HG03354 (cell line): ENCODE measurements around the gene APOBEC3G.

ENCODE experiments used
- ATAC-seq: cut with Tn5 transposase; IDR thresholded peaks from one replicate; pipeline ENCODE4 v1.9.1; 2021; ENCODE audit warnings: mild to moderate bottlenecking; ENCODE audit not compliant: unreplicated experiment, poor library complexity, severe bottlenecking

The APOBEC3G gene

GRCh38 chr22:39090426-39091064 is 13.5 kb downstream of the APOBEC3G start:
- ATAC-seq: no peak

GRCh38 chr22:39091126-39092081 is 14.3 kb downstream of the APOBEC3G start:
- no peak for ATAC-seq

- ATAC-seq: no peak
Measured at GRCh38 chr22:39092111-39092862, 15.2 kb downstream of the APOBEC3G start.

GRCh38 chr22:39094717-39095389 is 17.8 kb downstream of the APOBEC3G start:
- no peak for ATAC-seq

- no peak for ATAC-seq
Measured at GRCh38 chr22:39095971-39096370, 18.9 kb downstream of the APOBEC3G start.

- no peak for ATAC-seq
Measured at GRCh38 chr22:39097098-39098020, 20.3 kb downstream of the APOBEC3G start, which contains the start of gene APOBEC3H. APOBEC3H (plus strand) TSS chr22:39097244; CDS start chr22:39100279, 3,035 bp downstream.

- ATAC-seq: peak; percentile 39
Measured at GRCh38 chr22:39098026-39098425, 21.0 kb downstream of the APOBEC3G start.

- ATAC-seq: no peak
Measured at GRCh38 chr22:39098576-39098975, 21.5 kb downstream of the APOBEC3G start.

GRCh38 chr22:39101226-39101625 is 24.2 kb downstream of the APOBEC3G start:
- ATAC-seq: no peak

- no peak for ATAC-seq
Measured at GRCh38 chr22:39103431-39103830, 26.4 kb downstream of the APOBEC3G start.

- no peak for ATAC-seq
Measured at GRCh38 chr22:39106326-39106725, 29.3 kb downstream of the APOBEC3G start.

GRCh38 chr22:39108487-39108886 is 31.4 kb downstream of the APOBEC3G start:
- ATAC-seq: no peak

GRCh38 chr22:39109361-39109760 is 32.3 kb downstream of the APOBEC3G start:
- no peak for ATAC-seq

- ATAC-seq: no peak
Measured at GRCh38 chr22:39110631-39111561, 33.8 kb downstream of the APOBEC3G start.

- ATAC-seq: no peak
Measured at GRCh38 chr22:39114112-39114511, 37.0 kb downstream of the APOBEC3G start.

- ATAC-seq: no peak
Measured at GRCh38 chr22:39115570-39115969, 38.5 kb downstream of the APOBEC3G start.

- no peak for ATAC-seq
Measured at GRCh38 chr22:39115977-39116621, 39.0 kb downstream of the APOBEC3G start.
